Mammary epithelial cell (primary cell): ENCODE results near the gene NRN1.

ENCODE experiments used
- EZH2 ChIP-seq: IDR thresholded peaks from 2 replicates; pipeline ENCODE4 v1.6.1; 2012; ENCODE audit warnings: low read length, inconsistent platforms, borderline replicate concordance
- TF ChIP-seq, protein P1 (sequence below), 2 donors: IDR thresholded peaks in 1 of 2; conservative IDR thresholded peaks in 1 of 2; 2 replicates each; pipeline ENCODE4 v1.5.1; 2011 to 2012; ENCODE audit warnings: inconsistent platforms in 2 of 2, low read length in 2 of 2, mild to moderate bottlenecking in 2 of 2, control low read depth in 1 of 2, low read depth in 1 of 2; ENCODE audit not compliant: insufficient read depth in 1 of 2; ENCODE audit errors: extremely low read depth in 1 of 2

DNA sequence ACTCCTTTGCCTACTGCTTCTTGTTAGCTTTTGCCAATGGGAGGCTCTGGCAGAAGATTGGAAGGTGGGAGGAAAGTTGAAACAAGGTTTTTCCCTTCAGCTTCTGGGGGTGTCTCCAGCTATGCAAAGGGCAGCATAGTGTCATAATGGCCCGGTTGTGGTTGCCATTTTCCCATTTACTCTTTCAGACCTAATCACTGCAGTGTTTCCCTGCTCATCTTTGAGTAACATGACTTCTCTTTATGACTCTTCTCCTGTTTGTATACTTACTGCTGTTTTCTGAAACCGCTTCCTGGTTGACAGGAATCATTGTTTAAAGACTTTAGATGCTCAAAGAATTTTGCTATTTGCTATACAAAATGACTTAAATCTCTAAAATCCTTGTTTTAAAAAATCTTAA, 19.9 kb downstream of the NRN1 start:
- TF ChIP-seq, protein P1, sequence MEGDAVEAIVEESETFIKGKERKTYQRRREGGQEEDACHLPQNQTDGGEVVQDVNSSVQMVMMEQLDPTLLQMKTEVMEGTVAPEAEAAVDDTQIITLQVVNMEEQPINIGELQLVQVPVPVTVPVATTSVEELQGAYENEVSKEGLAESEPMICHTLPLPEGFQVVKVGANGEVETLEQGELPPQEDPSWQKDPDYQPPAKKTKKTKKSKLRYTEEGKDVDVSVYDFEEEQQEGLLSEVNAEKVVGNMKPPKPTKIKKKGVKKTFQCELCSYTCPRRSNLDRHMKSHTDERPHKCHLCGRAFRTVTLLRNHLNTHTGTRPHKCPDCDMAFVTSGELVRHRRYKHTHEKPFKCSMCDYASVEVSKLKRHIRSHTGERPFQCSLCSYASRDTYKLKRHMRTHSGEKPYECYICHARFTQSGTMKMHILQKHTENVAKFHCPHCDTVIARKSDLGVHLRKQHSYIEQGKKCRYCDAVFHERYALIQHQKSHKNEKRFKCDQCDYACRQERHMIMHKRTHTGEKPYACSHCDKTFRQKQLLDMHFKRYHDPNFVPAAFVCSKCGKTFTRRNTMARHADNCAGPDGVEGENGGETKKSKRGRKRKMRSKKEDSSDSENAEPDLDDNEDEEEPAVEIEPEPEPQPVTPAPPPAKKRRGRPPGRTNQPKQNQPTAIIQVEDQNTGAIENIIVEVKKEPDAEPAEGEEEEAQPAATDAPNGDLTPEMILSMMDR (conservative IDR thresholded peaks at IDR 0.05 in 1 of 2, IDR thresholded peaks at IDR 0.05 in 1 of 2; ENCODE audit: extremely low read depth in 1 of 2, insufficient read depth in 1 of 2, low read depth in 1 of 2, low read length in 2 of 2): no peak
- TF ChIP-seq EZH2: no peak
